H1 (cell line): ENCODE data around the gene MMP28. TPM values are rescaled to one million over a fixed set of nuclear protein-coding genes. Genes with fewer than 3 reads are reported as not detected.

Experiments
- CTCF ChIA-PET: fragments of 300-600 bp; sonication (Branson Sonifier 250); formaldehyde crosslinking; loops from one replicate; lab custom pipeline; 2021; ENCODE audit not compliant: partially characterized antibody; lab: Charles Lee
- POLR2A ChIA-PET: fragments of 300-600 bp; sonication (Branson Sonifier 250); formaldehyde crosslinking; loops from one replicate; lab custom pipeline; 2021; ENCODE audit warnings: inconsistent platforms; ENCODE audit not compliant: partially characterized antibody; lab: Charles Lee
- DNase-seq, 2 experiments: peaks; one replicate each; pipeline versions ENCODE4 v3.0.0 to v3.0.0-alpha.2; 2010 to 2022; ENCODE audit warnings: low spot score in 2 of 2, low read depth in 1 of 2, mixed read lengths in 1 of 2
- FAIRE-seq: peaks from 2 replicates; lab custom pipeline; 2011; peaks lifted over from hg19 to GRCh38; lab: Jason Lieb, UNC
- H2AFZ ChIP-seq: 2 replicates; pipeline ENCODE4 v1.8.1; 2012; ENCODE audit warnings: low read length, inconsistent platforms
- H2AK5ac ChIP-seq: 2 replicates; pipeline ENCODE4 v1.6.1; 2013; ENCODE audit warnings: low read depth, low read length
- H2BK120ac ChIP-seq: replicated peaks from 2 replicates; pipeline ENCODE3; 2013; ENCODE audit warnings: low read depth, low read length, inconsistent platforms
- H2BK12ac ChIP-seq: 2 replicates; pipeline ENCODE4 v1.6.1; 2013; ENCODE audit warnings: low read depth, low read length
- H2BK15ac ChIP-seq: 2 replicates; pipeline ENCODE4 v1.6.1; 2013; ENCODE audit warnings: low read length
- H2BK20ac ChIP-seq: 2 replicates; pipeline ENCODE4 v1.6.1; 2013; ENCODE audit warnings: low read length
- H2BK5ac ChIP-seq: 2 replicates; pipeline ENCODE4 v1.6.1; 2013; ENCODE audit warnings: low read depth, low read length
- H3K14ac ChIP-seq: 2 replicates; pipeline ENCODE4 v1.6.1; 2013; ENCODE audit warnings: inconsistent platforms; ENCODE audit not compliant: insufficient read length
- H3K18ac ChIP-seq: 2 replicates; pipeline ENCODE4 v1.6.1; 2013; ENCODE audit warnings: low read length; ENCODE audit errors: extremely low read depth
- H3K23ac ChIP-seq: 2 replicates; pipeline ENCODE4 v1.6.1; 2013; ENCODE audit warnings: inconsistent platforms; ENCODE audit not compliant: insufficient read length
- H3K23me2 ChIP-seq: 2 replicates; pipeline ENCODE4 v1.6.1; 2013; ENCODE audit warnings: low read depth, low read length
- H3K27ac ChIP-seq: 2 replicates; pipeline ENCODE4 v1.6.1; 2011; ENCODE audit warnings: low read depth, low read length, inconsistent platforms
- H3K27me3 ChIP-seq, 4 experiments: replicated peaks in 1 of 4; 1 replicate in 1 of 4; 2 replicates in 3 of 4; pipeline versions ENCODE4 v1.6.1 to v1.8.1; 2011 to 2013; ENCODE audit warnings: low read length in 3 of 4, mild to moderate bottlenecking in 3 of 4, inconsistent platforms in 2 of 4, mixed read lengths in 2 of 4, moderate library complexity in 1 of 4; ENCODE audit not compliant: control insufficient read depth in 3 of 4, insufficient read depth in 3 of 4; ENCODE audit errors: extremely low read depth in 1 of 4
- H3K36me3 ChIP-seq, 4 experiments: 2 replicates each; pipeline versions ENCODE4 v1.6.1 to v1.8.1; 2011 to 2013; ENCODE audit warnings: mild to moderate bottlenecking in 4 of 4, low read length in 3 of 4, moderate library complexity in 2 of 4, control low read depth in 1 of 4, inconsistent platforms in 1 of 4; ENCODE audit not compliant: insufficient read depth in 4 of 4, control insufficient read depth in 2 of 4
- H3K4ac ChIP-seq: replicated peaks from 2 replicates; pipeline ENCODE3; 2013; ENCODE audit warnings: low read length, low read depth, mixed read lengths, inconsistent platforms; ENCODE audit not compliant: insufficient read length
- H3K4me1 ChIP-seq, 4 experiments: replicated peaks in 1 of 4; 1 replicate in 1 of 4; 2 replicates in 3 of 4; pipeline versions ENCODE4 v1.6.1 to v1.8.1; 2011 to 2013; ENCODE audit warnings: low read length in 3 of 4, inconsistent platforms in 2 of 4, mixed read lengths in 1 of 4; ENCODE audit not compliant: insufficient read depth in 4 of 4, control insufficient read depth in 3 of 4
- H3K4me2 ChIP-seq, 2 experiments: 2 replicates each; pipeline versions ENCODE4 v1.6.1 to v1.8.1; 2011 to 2013; ENCODE audit warnings: low read depth in 2 of 2, low read length in 2 of 2, control low read depth in 1 of 2, inconsistent platforms in 1 of 2, mild to moderate bottlenecking in 1 of 2; ENCODE audit not compliant: insufficient read depth in 1 of 2
- H3K4me3 ChIP-seq, 4 experiments: fragments of 200-600, 300-600 bp in 1 of 4; sonication (generic), shearing (Covaris generic), sonication (Bioruptor Twin) in 1 of 4; 2 replicates each; pipeline versions ENCODE4 v1.5.1 to v1.8.1; 2011 to 2016; ENCODE audit warnings: low read length in 4 of 4, low read depth in 3 of 4, control low read depth in 2 of 4, inconsistent platforms in 2 of 4, mild to moderate bottlenecking in 2 of 4, mixed read lengths in 1 of 4, moderate library complexity in 1 of 4; ENCODE audit not compliant: insufficient read depth in 2 of 4; ENCODE audit errors: extremely low read depth in 1 of 4
- H3K56ac ChIP-seq: replicated peaks from 2 replicates; pipeline ENCODE3; 2013; ENCODE audit warnings: low read depth, mild to moderate bottlenecking, mixed read lengths, low read length, inconsistent platforms; ENCODE audit not compliant: insufficient read length
- H3K79me1 ChIP-seq: 2 replicates; pipeline ENCODE4 v1.6.1; 2013; ENCODE audit warnings: low read depth, low read length, control low read depth
- H3K79me2 ChIP-seq, 2 experiments: 2 replicates each; pipeline versions ENCODE4 v1.6.1 to v1.8.1; 2012 to 2013; ENCODE audit warnings: low read length in 2 of 2, mild to moderate bottlenecking in 2 of 2, inconsistent platforms in 1 of 2; ENCODE audit not compliant: insufficient read depth in 2 of 2, control insufficient read depth in 1 of 2
- H3K9ac ChIP-seq, 4 experiments: replicated peaks in 1 of 4; 1 replicate in 1 of 4; 2 replicates in 3 of 4; pipeline versions ENCODE4 v1.6.1 to v1.8.1; 2011 to 2013; ENCODE audit warnings: low read depth in 3 of 4, low read length in 3 of 4, control low read depth in 2 of 4, mild to moderate bottlenecking in 2 of 4, moderate library complexity in 2 of 4, inconsistent platforms in 1 of 4; ENCODE audit errors: extremely low read depth in 1 of 4
- H3K9me3 ChIP-seq, 2 experiments: 2 replicates each; pipeline versions ENCODE4 v1.6.1 to v1.8.1; 2012 to 2013; ENCODE audit warnings: mild to moderate bottlenecking in 2 of 2, moderate library complexity in 2 of 2, control low read depth in 1 of 2, inconsistent platforms in 1 of 2, low read depth in 1 of 2, low read length in 1 of 2, mixed read lengths in 1 of 2; ENCODE audit not compliant: insufficient read depth in 2 of 2
- H4K20me1 ChIP-seq, 2 experiments: replicated peaks in 1 of 2; 2 replicates each; pipeline versions ENCODE3 to v1.8.1; 2011 to 2013; ENCODE audit warnings: inconsistent platforms in 2 of 2, low read length in 2 of 2, mild to moderate bottlenecking in 1 of 2; ENCODE audit not compliant: insufficient read depth in 2 of 2, control insufficient read depth in 1 of 2
- H4K5ac ChIP-seq: 2 replicates; pipeline ENCODE4 v1.6.1; 2013; ENCODE audit warnings: low read length, low read depth, mixed read lengths, inconsistent platforms; ENCODE audit not compliant: insufficient read length
- H4K8ac ChIP-seq: 2 replicates; pipeline ENCODE4 v1.8.0; 2013; ENCODE audit warnings: mild to moderate bottlenecking, moderate library complexity, low read length, inconsistent platforms; ENCODE audit not compliant: insufficient read depth; ENCODE audit errors: extremely low read depth
- H4K91ac ChIP-seq: replicated peaks from 2 replicates; pipeline ENCODE3; 2013; ENCODE audit warnings: low read length, mixed read lengths, inconsistent platforms; ENCODE audit not compliant: insufficient read length
- BCL11A ChIP-seq, 2 experiments: IDR thresholded peaks; one replicate each; pipeline ENCODE4 v1.6.1; 2011; ENCODE audit warnings: low read depth in 2 of 2, low read length in 2 of 2, mild to moderate bottlenecking in 2 of 2
- BRCA1 ChIP-seq: IDR thresholded peaks from 2 replicates; pipeline ENCODE4 v1.6.1; 2012; ENCODE audit warnings: low read depth, low read length, improper control_type of control experiment
- CEBPB ChIP-seq: IDR thresholded peaks from 2 replicates; pipeline ENCODE4 v1.6.1; 2012; ENCODE audit warnings: low read depth, low read length
- CREB1 ChIP-seq: IDR thresholded peaks from 2 replicates; pipeline ENCODE4 v1.6.1; 2012; ENCODE audit warnings: inconsistent platforms
- GABPA ChIP-seq: IDR thresholded peaks from 2 replicates; pipeline ENCODE4 v1.6.1; 2011; ENCODE audit warnings: mild to moderate bottlenecking, low read length, moderate library complexity, borderline replicate concordance; ENCODE audit not compliant: insufficient read depth
- HDAC6 ChIP-seq: IDR thresholded peaks from one replicate; pipeline ENCODE4 v1.7.1; 2012; ENCODE audit warnings: low read depth, mild to moderate bottlenecking, inconsistent platforms, low read length, moderate library complexity
- MAFK ChIP-seq: IDR thresholded peaks from 2 replicates; pipeline ENCODE4 v1.6.1; 2012; ENCODE audit warnings: low read depth, mild to moderate bottlenecking, improper control_type of control experiment, low read length
- POLR2A ChIP-seq, 2 experiments: IDR thresholded peaks; 1 replicate in 1 of 2; 2 replicates in 1 of 2; pipeline ENCODE4 v1.6.1; 2011; ENCODE audit warnings: low read depth in 2 of 2, low read length in 2 of 2, mild to moderate bottlenecking in 2 of 2; ENCODE audit errors: control extremely low read depth in 1 of 2
- POLR2AphosphoS5 ChIP-seq: IDR thresholded peaks from 2 replicates; pipeline ENCODE4 v1.6.1; 2011; ENCODE audit warnings: low read depth, low read length
- RFX5 ChIP-seq: IDR thresholded peaks from 2 replicates; pipeline ENCODE4 v1.6.1; 2011; ENCODE audit warnings: low read depth, low read length, improper control_type of control experiment, borderline replicate concordance
- SIRT6 ChIP-seq: IDR thresholded peaks from one replicate; pipeline ENCODE4 v1.7.1; 2012; ENCODE audit warnings: low read length, inconsistent platforms
- SP2 ChIP-seq: IDR thresholded peaks from 2 replicates; pipeline ENCODE4 v1.6.1; 2012; ENCODE audit warnings: mild to moderate bottlenecking, low read length, inconsistent platforms
- TAF7 ChIP-seq: optimal IDR thresholded peaks from 2 replicates; pipeline ENCODE3; 2011; ENCODE audit warnings: low read depth, mild to moderate bottlenecking, inconsistent platforms, low read length, moderate library complexity, borderline replicate concordance
- WGBS, 2 experiments: shearing (Covaris generic) in 1 of 2; methylation state at CpG; one replicate each; pipeline versions ENCODE4 v1.1.6 to v1.1.7; 2013 to 2015; ENCODE audit warnings: low lambda C conversion rate in 2 of 2, mixed read lengths in 2 of 2, inconsistent platforms in 1 of 2, low coverage in 1 of 2, missing lambda C conversion rate in 1 of 2; ENCODE audit not compliant: insufficient replicate concordance in 2 of 2, insufficient coverage in 1 of 2, insufficient read length in 1 of 2; ENCODE audit errors: extremely low coverage in 1 of 2, missing lambda C conversion rate in 1 of 2; 5-methylcytosine and 5-hydroxymethylcytosine counted together
- polyA plus RNA-seq, 7 experiments: library from polyadenylated mRNA; depleted of rRNA in 3 of 7; stranded (reverse) in 5 of 7; unstranded in 2 of 7; fragments of >200 nt in 5 of 7; fragments of 200-250 nt in 2 of 7; gene quantifications; 1 replicate in 5 of 7; 2 replicates in 1 of 7; 4 replicates in 1 of 7; pipeline versions ENCODE4 v1.2.1 to v1.2.3, GENCODE V29; 2011 to 2013; ENCODE audit warnings: missing spikeins in 2 of 7, mixed read lengths in 2 of 7
- total RNA-seq: library from RNA; stranded (reverse); fragmentation: NEBNext Ultra II Directional; extraction: Animal tissue kit (Norgen Biotek cat#: 25700); gene quantifications from 2 replicates; pipeline ENCODE4 v1.2.1, GENCODE V29; 2021
- TF ChIP-seq, protein P1 (sequence below): IDR thresholded peaks from 2 replicates; pipeline ENCODE4 v1.6.1; 2012; ENCODE audit warnings: inconsistent platforms
- TF ChIP-seq, protein P2 (sequence below): IDR thresholded peaks from 2 replicates; pipeline ENCODE4 v1.6.1; 2012; ENCODE audit warnings: inconsistent platforms

Gene MMP28
- total and polyA plus RNA-seq, 2 of the 8 experiments (the other 6 are each of a cell fraction or from before 2014, with no cell fraction given), result not detected

DNA sequence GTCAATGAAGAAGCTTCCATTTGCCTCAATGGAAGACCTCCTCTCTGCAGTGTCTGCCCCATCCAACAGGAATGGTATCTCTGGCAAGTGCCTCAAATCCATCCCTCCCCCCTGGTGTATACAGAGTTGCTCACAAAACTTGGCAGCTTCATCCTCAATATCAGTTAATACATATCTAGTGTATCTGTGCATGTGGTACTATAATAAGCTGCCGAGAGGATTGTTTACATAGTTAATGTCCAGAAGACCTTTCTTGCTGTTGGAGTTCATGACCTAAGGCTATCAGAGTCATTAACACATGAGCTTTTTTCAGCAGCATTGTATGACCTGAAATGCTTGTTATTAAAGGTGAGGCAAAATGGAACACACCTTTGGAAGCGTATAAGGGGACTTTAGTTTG, 78.0 kb downstream of the MMP28 start:
- H2BK5ac ChIP-seq, result no peak overlapping the region
- no peak overlapping the region for H2AK5ac ChIP-seq
- no peak overlapping the region for H2BK15ac ChIP-seq
- no peak overlapping the region for H4K91ac ChIP-seq
- FAIRE-seq (no peak), DNase-seq (no peak)
- H3K79me1 ChIP-seq, result no peaks in the 10 kb centered on the region
- no peak overlapping the region for H4K5ac ChIP-seq
- no peak overlapping the region for H3K18ac ChIP-seq
- peaks cover 0 to 1% (median 0%) of the 10 kb centered on the region in 4 experiments; a peak in 1 of 7 replicates for H3K27me3 ChIP-seq
- H3K27ac ChIP-seq, result no peak overlapping the region
- no peak overlapping the region for H2BK120ac ChIP-seq
- no peaks in the 10 kb centered on the region for H3K23me2 ChIP-seq
- H3K4ac ChIP-seq, result no peak overlapping the region
- H2AFZ ChIP-seq, result no peak overlapping the region
- H3K4me1 ChIP-seq, result no peaks in the 10 kb centered on the region
- H4K8ac ChIP-seq, result no peak overlapping the region
- 80% methylated on average over 2 of the region's 2 CpGs; no CpG with 5 or more reads in 1 of the 2 experiments for WGBS, 2 experiments
- H3K56ac ChIP-seq, result no peak overlapping the region
- H3K9me3 ChIP-seq, result no peaks in the 10 kb centered on the region
- H3K4me3 ChIP-seq, result no peak overlapping the region
- no peaks in the 10 kb centered on the region for H3K79me2 ChIP-seq
- H3K14ac ChIP-seq, result no peak overlapping the region
- H2BK12ac ChIP-seq, result no peak overlapping the region
- H4K20me1 ChIP-seq, result peaks cover 0 to 12% of the 10 kb centered on the region in 2 experiments
- ChIA-PET CTCF (interaction anchor here (1.0 to 3.8 kb wide), 3 partner anchors 10 to 30 kb away, joined by 3 to 15 read pairs (median 4); no protein-coding TSS in a partner anchor), POLR2A (interaction anchor here (0.9 kb wide), 1 partner anchor 39 kb away, joined by 4 read pairs; no protein-coding TSS in a partner anchor)
- no peak overlapping the region for H3K23ac ChIP-seq
- H3K36me3 ChIP-seq, result peaks cover 0 to 19% (median 11%) of the 10 kb centered on the region in 4 experiments; a peak in 6 of 8 replicates
- no peak overlapping the region for H3K4me2 ChIP-seq
- H2BK20ac ChIP-seq, result no peak overlapping the region
- H3K9ac ChIP-seq, result no peak overlapping the region
- no peak for TF ChIP-seq TAF7
- no peak for TF ChIP-seq HDAC6
- TF ChIP-seq POLR2AphosphoS5, result no peak
- TF ChIP-seq SIRT6, result no peak
- TF ChIP-seq RFX5, result no peak
- TF ChIP-seq MAFK, result no peak
- no peak for TF ChIP-seq GABPA
- no peak for TF ChIP-seq BRCA1
- TF ChIP-seq BCL11A (IDR thresholded peaks at IDR 0.05; ENCODE audit: low read depth in 2 of 2, low read length in 2 of 2), result no peak
- no peak for TF ChIP-seq CREB1
- TF ChIP-seq SP2, result no peak
- TF ChIP-seq, protein P1, sequence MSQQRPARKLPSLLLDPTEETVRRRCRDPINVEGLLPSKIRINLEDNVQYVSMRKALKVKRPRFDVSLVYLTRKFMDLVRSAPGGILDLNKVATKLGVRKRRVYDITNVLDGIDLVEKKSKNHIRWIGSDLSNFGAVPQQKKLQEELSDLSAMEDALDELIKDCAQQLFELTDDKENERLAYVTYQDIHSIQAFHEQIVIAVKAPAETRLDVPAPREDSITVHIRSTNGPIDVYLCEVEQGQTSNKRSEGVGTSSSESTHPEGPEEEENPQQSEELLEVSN, result no peak
- TF ChIP-seq, protein P2, sequence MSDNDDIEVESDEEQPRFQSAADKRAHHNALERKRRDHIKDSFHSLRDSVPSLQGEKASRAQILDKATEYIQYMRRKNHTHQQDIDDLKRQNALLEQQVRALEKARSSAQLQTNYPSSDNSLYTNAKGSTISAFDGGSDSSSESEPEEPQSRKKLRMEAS, result no peak
- TF ChIP-seq POLR2A (IDR thresholded peaks at IDR 0.05; ENCODE audit: control extremely low read depth in 1 of 2, low read depth in 2 of 2, low read length in 2 of 2), result no peak
- TF ChIP-seq CEBPB, result no peak
